NOMO-1 treated with dmso at 0.1 percent for 144 hours (cell line): Measurements from ENCODE around the gene BLOC1S2.
"Not testable (repeated sequence)": the region's sequence is repeated elsewhere in the genome, so short reads cannot be mapped to it uniquely, and the experiment has no call there.

Experiments
- DNase-seq: peaks from one replicate; lab custom pipeline; 2025; ENCODE audit not compliant: unreplicated experiment; lab: John Stamatoyannopoulos, UW

The BLOC1S2 gene

GRCh38 chr10:100291356-100291755 lies 4.9 kb upstream of the BLOC1S2 start:
- peak; percentile 38 for DNase-seq

- DNase-seq: no peak
Observed at GRCh38 chr10:100289641-100290040, 3.2 kb upstream of the BLOC1S2 start.

GRCh38 chr10:100288196-100288595 lies 1.7 kb upstream of the BLOC1S2 start:
- DNase-seq: no peak

GRCh38 chr10:100287756-100288155 lies 1.3 kb upstream of the BLOC1S2 start:
- DNase-seq: no peak

- DNase-seq: not testable (repeated sequence)
Observed at GRCh38 chr10:100285326-100285725, 1.2 kb downstream of the BLOC1S2 start.

- no peak for DNase-seq
Observed at GRCh38 chr10:100282907-100283306, 3.6 kb downstream of the BLOC1S2 start.

- not testable (repeated sequence) for DNase-seq
Observed at GRCh38 chr10:100276971-100277370, 9.5 kb downstream of the BLOC1S2 start.

GRCh38 chr10:100267239-100268104 lies 19.0 kb downstream of the BLOC1S2 start, which contains the start of gene CWF19L1:
CWF19L1 (minus strand) TSS chr10:100267638; CDS start chr10:100267593, 45 bp downstream.
- peak; percentile 70 for DNase-seq

- DNase-seq: no peak
Observed at GRCh38 chr10:100265821-100266485, 20.5 kb downstream of the BLOC1S2 start.

GRCh38 chr10:100254191-100254590 lies 32.3 kb downstream of the BLOC1S2 start:
- peak; percentile 16 for DNase-seq

- DNase-seq: no peak
Observed at GRCh38 chr10:100253041-100253440, 33.4 kb downstream of the BLOC1S2 start.

GRCh38 chr10:100248820-100249219 lies 37.7 kb downstream of the BLOC1S2 start:
- DNase-seq: no peak

GRCh38 chr10:100245484-100246220 lies 40.8 kb downstream of the BLOC1S2 start:
- no peak for DNase-seq

- no peak for DNase-seq
Observed at GRCh38 chr10:100239851-100240250, 46.6 kb downstream of the BLOC1S2 start.

- no peak for DNase-seq
Observed at GRCh38 chr10:100238429-100238828, 48.1 kb downstream of the BLOC1S2 start.

GRCh38 chr10:100232101-100232500 lies 54.4 kb downstream of the BLOC1S2 start:
- DNase-seq: no peak

- DNase-seq: no peak
Observed at GRCh38 chr10:100229819-100230422, 56.6 kb downstream of the BLOC1S2 start.

GRCh38 chr10:100223879-100224278 lies 62.6 kb downstream of the BLOC1S2 start:
- DNase-seq: no peak
